ENCODE measurements around the gene FOXRED1.

- TF ChIP-seq, protein P1, sequence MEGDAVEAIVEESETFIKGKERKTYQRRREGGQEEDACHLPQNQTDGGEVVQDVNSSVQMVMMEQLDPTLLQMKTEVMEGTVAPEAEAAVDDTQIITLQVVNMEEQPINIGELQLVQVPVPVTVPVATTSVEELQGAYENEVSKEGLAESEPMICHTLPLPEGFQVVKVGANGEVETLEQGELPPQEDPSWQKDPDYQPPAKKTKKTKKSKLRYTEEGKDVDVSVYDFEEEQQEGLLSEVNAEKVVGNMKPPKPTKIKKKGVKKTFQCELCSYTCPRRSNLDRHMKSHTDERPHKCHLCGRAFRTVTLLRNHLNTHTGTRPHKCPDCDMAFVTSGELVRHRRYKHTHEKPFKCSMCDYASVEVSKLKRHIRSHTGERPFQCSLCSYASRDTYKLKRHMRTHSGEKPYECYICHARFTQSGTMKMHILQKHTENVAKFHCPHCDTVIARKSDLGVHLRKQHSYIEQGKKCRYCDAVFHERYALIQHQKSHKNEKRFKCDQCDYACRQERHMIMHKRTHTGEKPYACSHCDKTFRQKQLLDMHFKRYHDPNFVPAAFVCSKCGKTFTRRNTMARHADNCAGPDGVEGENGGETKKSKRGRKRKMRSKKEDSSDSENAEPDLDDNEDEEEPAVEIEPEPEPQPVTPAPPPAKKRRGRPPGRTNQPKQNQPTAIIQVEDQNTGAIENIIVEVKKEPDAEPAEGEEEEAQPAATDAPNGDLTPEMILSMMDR (IDR thresholded peaks at IDR 0.05; ENCODE audit: low read depth, low read length, poor library complexity, severe bottlenecking) = no peak
- no peak for TF ChIP-seq EZH2phosphoT487 (IDR thresholded peaks at IDR 0.05; ENCODE audit: borderline replicate concordance, low read length)
Measured at GRCh38 chr11:126327281-126328000, 58.5 kb downstream of the FOXRED1 start.

All from DOHH2 (cell line).